ENCODE data around the gene DIAPH1.
A peak's percentile ranks its signal among the peaks of the same experiment; 100 is the strongest.

DIAPH1 gene

GRCh38 chr5:141493500-141494422 lies 125.0 kb downstream of the DIAPH1 start:
- H3K27ac ChIP-seq (ENCODE audit: insufficient read depth, low read depth, low read length, poor library complexity, severe bottlenecking): peak overlapping the region; percentile 92
- WGBS, 2 experiments: 86 to 89% methylated on average over 10 of the region's 10 CpGs
- H3K9me3 ChIP-seq (ENCODE audit: control insufficient read depth, low read length): no peaks in the 10 kb centered on the region
- no peak overlapping the region for H3K4me3 ChIP-seq (ENCODE audit: insufficient read depth, low read depth, low read length)
- no peaks in the 10 kb centered on the region for H3K27me3 ChIP-seq (ENCODE audit: control insufficient read depth, insufficient read depth, low read length, poor library complexity, severe bottlenecking)
- peaks cover 36% of the 10 kb centered on the region for H3K4me1 ChIP-seq (ENCODE audit: control insufficient read depth, insufficient read depth, low read length)
- H3K36me3 ChIP-seq (ENCODE audit: control insufficient read depth, insufficient read depth, low read length): peaks cover 30% of the 10 kb centered on the region

- H3K36me3 ChIP-seq (ENCODE audit: control insufficient read depth, insufficient read depth, low read length): peaks cover 35% of the 10 kb centered on the region
- H3K27me3 ChIP-seq (ENCODE audit: control insufficient read depth, insufficient read depth, low read length, poor library complexity, severe bottlenecking): no peaks in the 10 kb centered on the region
- no peaks in the 10 kb centered on the region for H3K9me3 ChIP-seq (ENCODE audit: control insufficient read depth, low read length)
- no peak overlapping the region for H3K4me3 ChIP-seq (ENCODE audit: insufficient read depth, low read depth, low read length)
- H3K27ac ChIP-seq (ENCODE audit: insufficient read depth, low read depth, low read length, poor library complexity, severe bottlenecking): no peak overlapping the region
- peaks cover 43% of the 10 kb centered on the region for H3K4me1 ChIP-seq (ENCODE audit: control insufficient read depth, insufficient read depth, low read length)
- 93 to 95% methylated on average over 68 of the region's 68 CpGs for WGBS, 2 experiments
Observed at GRCh38 chr5:141492168-141492885, 126.5 kb downstream of the DIAPH1 start.

GRCh38 chr5:141491323-141492167 lies 127.3 kb downstream of the DIAPH1 start:
- H3K9me3 ChIP-seq (ENCODE audit: control insufficient read depth, low read length): no peaks in the 10 kb centered on the region
- H3K4me1 ChIP-seq (ENCODE audit: control insufficient read depth, insufficient read depth, low read length): peaks cover 48% of the 10 kb centered on the region
- no peak overlapping the region for H3K4me3 ChIP-seq (ENCODE audit: insufficient read depth, low read depth, low read length)
- H3K36me3 ChIP-seq (ENCODE audit: control insufficient read depth, insufficient read depth, low read length): peaks cover 43% of the 10 kb centered on the region
- 94 to 95% methylated on average over 66 of the region's 66 CpGs for WGBS, 2 experiments
- H3K27ac ChIP-seq (ENCODE audit: insufficient read depth, low read depth, low read length, poor library complexity, severe bottlenecking): no peak overlapping the region
- H3K27me3 ChIP-seq (ENCODE audit: control insufficient read depth, insufficient read depth, low read length, poor library complexity, severe bottlenecking): no peaks in the 10 kb centered on the region

GRCh38 chr5:141490771-141491170 lies 128.0 kb downstream of the DIAPH1 start:
- Histone ChIP-seq H3K27ac (ENCODE audit: insufficient read depth, low read depth, low read length, poor library complexity, severe bottlenecking) (no peak overlapping the region), H3K27me3 (ENCODE audit: control insufficient read depth, insufficient read depth, low read length, poor library complexity, severe bottlenecking) (no peaks in the 10 kb centered on the region), H3K4me1 (ENCODE audit: control insufficient read depth, insufficient read depth, low read length) (peaks cover 41% of the 10 kb centered on the region), H3K36me3 (ENCODE audit: control insufficient read depth, insufficient read depth, low read length) (peaks cover 43% of the 10 kb centered on the region), H3K4me3 (ENCODE audit: insufficient read depth, low read depth, low read length) (no peak overlapping the region), H3K9me3 (ENCODE audit: control insufficient read depth, low read length) (no peaks in the 10 kb centered on the region)
- WGBS, 2 experiments: 95 to 96% methylated on average over 13 of the region's 13 CpGs

- H3K9me3 ChIP-seq (ENCODE audit: control insufficient read depth, low read length): no peaks in the 10 kb centered on the region
- no peaks in the 10 kb centered on the region for H3K27me3 ChIP-seq (ENCODE audit: control insufficient read depth, insufficient read depth, low read length, poor library complexity, severe bottlenecking)
Observed at GRCh38 chr5:141490271-141490670, 128.5 kb downstream of the DIAPH1 start.

GRCh38 chr5:141489841-141490240 lies 129.0 kb downstream of the DIAPH1 start:
- Histone ChIP-seq H3K27me3 (ENCODE audit: control insufficient read depth, insufficient read depth, low read length, poor library complexity, severe bottlenecking) (no peaks in the 10 kb centered on the region), H3K4me3 (ENCODE audit: insufficient read depth, low read depth, low read length) (no peak overlapping the region), H3K9me3 (ENCODE audit: control insufficient read depth, low read length) (no peaks in the 10 kb centered on the region), H3K4me1 (ENCODE audit: control insufficient read depth, insufficient read depth, low read length) (peaks cover 36% of the 10 kb centered on the region), H3K36me3 (ENCODE audit: control insufficient read depth, insufficient read depth, low read length) (peaks cover 43% of the 10 kb centered on the region), H3K27ac (ENCODE audit: insufficient read depth, low read depth, low read length, poor library complexity, severe bottlenecking) (no peak overlapping the region)
- 96% methylated on average over 10 of the region's 10 CpGs for WGBS, 2 experiments

More at GRCh38 chr5:141490271-141490670, 128.5 kb downstream of the DIAPH1 start:
- Histone ChIP-seq H3K27ac (ENCODE audit: insufficient read depth, low read depth, low read length, poor library complexity, severe bottlenecking) (no peak overlapping the region), H3K4me1 (ENCODE audit: control insufficient read depth, insufficient read depth, low read length) (peaks cover 40% of the 10 kb centered on the region), H3K36me3 (ENCODE audit: control insufficient read depth, insufficient read depth, low read length) (peaks cover 43% of the 10 kb centered on the region), H3K4me3 (ENCODE audit: insufficient read depth, low read depth, low read length) (no peak overlapping the region)
- WGBS, 2 experiments: 95% methylated on average over 10 of the region's 10 CpGs

GRCh38 chr5:141488591-141489561 lies 129.9 kb downstream of the DIAPH1 start, which contains the start of gene PCDHGC5:
Gene PCDHGC5 (plus strand): TSS chr5:141489081. CDS start chr5:141489241, 160 bp downstream.
- Histone ChIP-seq H3K36me3 (ENCODE audit: control insufficient read depth, insufficient read depth, low read length) (peaks cover 43% of the 10 kb centered on the region), H3K9me3 (ENCODE audit: control insufficient read depth, low read length) (no peaks in the 10 kb centered on the region), H3K4me1 (ENCODE audit: control insufficient read depth, insufficient read depth, low read length) (peaks cover 32% of the 10 kb centered on the region), H3K27ac (ENCODE audit: insufficient read depth, low read depth, low read length, poor library complexity, severe bottlenecking) (no peak within 1 kb of the TSS), H3K27me3 (ENCODE audit: control insufficient read depth, insufficient read depth, low read length, poor library complexity, severe bottlenecking) (no peaks in the 10 kb centered on the region), H3K4me3 (ENCODE audit: insufficient read depth, low read depth, low read length) (no peak within 1 kb of the TSS)
- WGBS, 2 experiments: 77 to 78% methylated on average over 12 to 14 of the region's 14 CpGs

GRCh38 chr5:141487131-141487530 lies 131.7 kb downstream of the DIAPH1 start:
- Histone ChIP-seq H3K36me3 (ENCODE audit: control insufficient read depth, insufficient read depth, low read length) (peaks cover 42% of the 10 kb centered on the region), H3K27ac (ENCODE audit: insufficient read depth, low read depth, low read length, poor library complexity, severe bottlenecking) (no peak overlapping the region), H3K4me3 (ENCODE audit: insufficient read depth, low read depth, low read length) (no peak overlapping the region), H3K27me3 (ENCODE audit: control insufficient read depth, insufficient read depth, low read length, poor library complexity, severe bottlenecking) (no peaks in the 10 kb centered on the region), H3K4me1 (ENCODE audit: control insufficient read depth, insufficient read depth, low read length) (peaks cover 34% of the 10 kb centered on the region), H3K9me3 (ENCODE audit: control insufficient read depth, low read length) (no peaks in the 10 kb centered on the region)
- 94 to 96% methylated on average over 7 of the region's 7 CpGs for WGBS, 2 experiments

- H3K4me3 ChIP-seq (ENCODE audit: insufficient read depth, low read depth, low read length): no peak overlapping the region
- no peaks in the 10 kb centered on the region for H3K27me3 ChIP-seq (ENCODE audit: control insufficient read depth, insufficient read depth, low read length, poor library complexity, severe bottlenecking)
- H3K27ac ChIP-seq (ENCODE audit: insufficient read depth, low read depth, low read length, poor library complexity, severe bottlenecking): no peak overlapping the region
- peaks cover 34% of the 10 kb centered on the region for H3K4me1 ChIP-seq (ENCODE audit: control insufficient read depth, insufficient read depth, low read length)
- H3K36me3 ChIP-seq (ENCODE audit: control insufficient read depth, insufficient read depth, low read length): peaks cover 32% of the 10 kb centered on the region
- H3K9me3 ChIP-seq (ENCODE audit: control insufficient read depth, low read length): no peaks in the 10 kb centered on the region
- 93 to 94% methylated on average over 9 of the region's 9 CpGs for WGBS, 2 experiments
Observed at GRCh38 chr5:141486091-141486490, 132.7 kb downstream of the DIAPH1 start.

Data from ectodermal cell (in vitro differentiated cells).